ENCODE results near the gene COL25A1. TPM values are rescaled to one million over a fixed set of nuclear protein-coding genes. Genes with fewer than 3 reads are reported as not detected.

Gene COL25A1
- total RNA-seq, 1 donor = 6.9 TPM

DNA sequence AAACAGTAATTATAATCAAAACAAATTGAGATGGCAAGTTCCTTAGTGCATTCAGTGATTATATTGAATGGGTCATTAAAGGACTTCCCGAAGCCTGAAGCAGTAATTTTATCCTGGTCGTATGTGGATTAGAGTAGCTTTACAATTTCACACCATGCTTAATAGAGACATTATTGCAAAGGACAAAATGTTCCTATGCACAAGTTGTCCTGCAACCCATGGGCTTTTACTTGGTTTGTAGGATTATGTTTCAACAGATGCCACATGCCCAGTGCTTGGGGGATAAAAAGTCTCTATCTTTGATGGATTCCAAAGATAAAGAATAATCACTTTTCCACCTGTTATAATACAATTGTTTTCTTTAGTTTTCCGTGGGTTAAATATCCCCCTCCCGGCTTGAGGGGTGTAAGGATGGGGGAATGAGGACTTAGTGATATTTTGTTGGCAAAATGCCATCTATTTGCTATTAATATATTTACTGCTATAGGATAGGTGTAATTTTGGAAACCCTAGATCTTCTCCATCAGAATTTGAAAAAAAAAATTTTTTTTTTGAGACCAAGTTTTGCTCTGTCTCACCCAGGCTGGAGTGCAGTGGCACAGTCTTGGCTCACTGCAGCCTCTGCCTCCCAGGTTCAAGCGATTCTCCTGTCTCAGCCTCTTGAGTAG is 383.1 kb downstream of the COL25A1 start:
- DNase-seq (ENCODE audit: low read depth) = no peak
- no peak for TF ChIP-seq CTCF (IDR thresholded peaks at IDR 0.05; ENCODE audit: insufficient read depth, low read depth, low read length)

GRCh38 chr4:108917255-108917654 is 385.2 kb downstream of the COL25A1 start:
- H3K4me3 ChIP-seq (ENCODE audit: low read depth, low read length) = no peak overlapping the region
- no peak for TF ChIP-seq CTCF (IDR thresholded peaks at IDR 0.05; ENCODE audit: insufficient read depth, low read depth, low read length)
- no peak for DNase-seq (ENCODE audit: low read depth)

More for the DNA sequence above, 383.1 kb downstream of the COL25A1 start:
- no peak overlapping the region for H3K4me3 ChIP-seq (ENCODE audit: low read depth, low read length)

DNA sequence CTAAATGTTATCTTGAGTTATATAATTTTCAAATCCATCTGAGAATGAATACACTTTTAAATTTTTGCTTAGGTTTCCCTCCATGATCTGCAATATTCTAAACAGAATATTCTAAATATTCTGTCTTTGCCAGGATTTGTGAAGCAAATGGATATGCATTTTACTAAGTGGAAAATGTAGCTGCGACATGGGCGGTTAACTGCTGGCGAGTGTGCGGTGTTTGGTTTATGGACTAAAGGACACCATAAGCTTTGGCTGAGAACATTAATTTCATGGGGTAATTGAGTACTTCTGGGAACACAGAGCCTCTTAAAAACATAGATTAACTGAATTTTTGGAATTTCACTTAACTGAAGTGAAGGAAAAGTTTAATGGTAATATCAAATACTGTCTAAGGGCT is 385.8 kb downstream of the COL25A1 start:
- no peak overlapping the region for H3K4me3 ChIP-seq (ENCODE audit: low read depth, low read length)
- no peak for TF ChIP-seq CTCF (IDR thresholded peaks at IDR 0.05; ENCODE audit: insufficient read depth, low read depth, low read length)
- DNase-seq (ENCODE audit: low read depth) = no peak

DNA sequence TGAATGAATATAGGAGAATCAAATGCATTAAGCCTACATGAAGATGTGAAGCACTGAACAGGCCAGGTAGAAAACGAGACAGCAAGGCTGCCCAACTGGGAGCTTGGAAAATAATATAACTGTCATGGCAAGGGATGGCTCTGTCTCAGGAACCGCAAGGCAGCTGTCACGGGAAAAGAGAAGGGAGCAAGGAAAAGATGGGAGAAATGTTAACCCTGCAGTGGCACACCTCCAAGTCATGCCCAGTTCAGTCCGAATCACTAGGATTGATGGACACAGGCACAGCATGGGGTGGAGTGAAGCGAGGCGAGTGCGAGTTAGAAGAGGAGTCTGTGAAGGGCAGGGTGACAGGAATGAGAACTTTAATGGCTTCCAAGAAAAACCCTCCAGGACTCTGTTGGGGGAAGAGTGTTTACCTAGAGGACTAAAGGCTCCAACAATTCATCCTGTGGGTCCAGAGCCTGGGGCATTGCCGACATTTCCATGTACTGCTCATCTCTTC is 395.5 kb downstream of the COL25A1 start:
- no peak for TF ChIP-seq CTCF (IDR thresholded peaks at IDR 0.05; ENCODE audit: insufficient read depth, low read depth, low read length)
- DNase-seq (ENCODE audit: low read depth) = no peak
- H3K4me3 ChIP-seq (ENCODE audit: low read depth, low read length) = no peak overlapping the region

- no peak for TF ChIP-seq CTCF (IDR thresholded peaks at IDR 0.05; ENCODE audit: insufficient read depth, low read depth, low read length)
- no peak for DNase-seq (ENCODE audit: low read depth)
- no peak overlapping the region for H3K4me3 ChIP-seq (ENCODE audit: low read depth, low read length)
Observed at GRCh38 chr4:108906006-108906405, 396.5 kb downstream of the COL25A1 start.

GRCh38 chr4:108903464-108904221 is 398.8 kb downstream of the COL25A1 start:
- no peak for DNase-seq (ENCODE audit: low read depth)
- TF ChIP-seq CTCF (IDR thresholded peaks at IDR 0.05; ENCODE audit: insufficient read depth, low read depth, low read length) = no peak
- no peak overlapping the region for H3K4me3 ChIP-seq (ENCODE audit: low read depth, low read length)
